PC-9 (cell line): ENCODE measurements around the gene PALLD.

Experiments
- EZH2 ChIP-seq: fragments of 200-600 bp; sonication (generic); IDR thresholded peaks from 2 replicates; pipeline ENCODE4 v1.8.0; 2017; ENCODE audit warnings: antibody characterized with exemption, low read depth
- TF ChIP-seq, protein P1 (sequence below): fragments of 200-600 bp; sonication (generic); conservative IDR thresholded peaks from 2 replicates; pipeline ENCODE4 v1.6.1; 2017; ENCODE audit warnings: mixed run types, antibody characterized with exemption, mild to moderate bottlenecking, moderate library complexity

DNA sequence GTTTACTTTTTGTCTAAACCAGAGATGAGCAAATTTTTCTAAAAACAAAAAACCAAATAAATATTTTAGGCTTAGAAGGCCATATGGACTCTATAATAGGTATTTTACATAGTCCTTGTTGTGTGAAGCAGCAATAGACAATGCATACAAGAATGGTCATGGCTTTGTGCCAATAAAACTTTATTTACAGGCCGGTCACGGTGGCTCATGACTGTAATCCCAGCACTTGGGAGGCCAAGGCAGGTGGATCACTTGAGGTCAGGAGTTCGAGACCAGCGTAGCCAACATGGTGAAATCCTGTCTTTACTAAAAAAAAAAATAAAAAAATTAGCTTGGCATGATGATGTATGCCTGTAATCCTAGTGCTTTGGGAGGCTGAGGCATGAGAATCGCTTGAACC, 285.6 kb downstream of the PALLD start:
- TF ChIP-seq, protein P1, sequence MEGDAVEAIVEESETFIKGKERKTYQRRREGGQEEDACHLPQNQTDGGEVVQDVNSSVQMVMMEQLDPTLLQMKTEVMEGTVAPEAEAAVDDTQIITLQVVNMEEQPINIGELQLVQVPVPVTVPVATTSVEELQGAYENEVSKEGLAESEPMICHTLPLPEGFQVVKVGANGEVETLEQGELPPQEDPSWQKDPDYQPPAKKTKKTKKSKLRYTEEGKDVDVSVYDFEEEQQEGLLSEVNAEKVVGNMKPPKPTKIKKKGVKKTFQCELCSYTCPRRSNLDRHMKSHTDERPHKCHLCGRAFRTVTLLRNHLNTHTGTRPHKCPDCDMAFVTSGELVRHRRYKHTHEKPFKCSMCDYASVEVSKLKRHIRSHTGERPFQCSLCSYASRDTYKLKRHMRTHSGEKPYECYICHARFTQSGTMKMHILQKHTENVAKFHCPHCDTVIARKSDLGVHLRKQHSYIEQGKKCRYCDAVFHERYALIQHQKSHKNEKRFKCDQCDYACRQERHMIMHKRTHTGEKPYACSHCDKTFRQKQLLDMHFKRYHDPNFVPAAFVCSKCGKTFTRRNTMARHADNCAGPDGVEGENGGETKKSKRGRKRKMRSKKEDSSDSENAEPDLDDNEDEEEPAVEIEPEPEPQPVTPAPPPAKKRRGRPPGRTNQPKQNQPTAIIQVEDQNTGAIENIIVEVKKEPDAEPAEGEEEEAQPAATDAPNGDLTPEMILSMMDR, result no peak
- TF ChIP-seq EZH2, result no peak
